Spleen (tissue), 7 donors: ENCODE measurements around the gene RANBP17.

Source experiments
- POLR2A ChIP-seq, 3 donors: fragments of 450-650 bp; IDR thresholded peaks; one replicate each; pipeline ENCODE4 v1.5.1; 2017; ENCODE audit warnings: antibody characterized with exemption in 3 of 3, mild to moderate bottlenecking in 1 of 3
- TF ChIP-seq, protein P1 (sequence below), 11 experiments: fragments of 200-600 bp in 7 of 11; fragments of 450-650 bp in 4 of 11; sonication (generic) in 4 of 11; IDR thresholded peaks in 8 of 11; conservative IDR thresholded peaks in 3 of 11; 1 replicate in 7 of 11; 2 replicates in 4 of 11; pipeline versions ENCODE4 v1.4.0 to v1.8.0; 2016 to 2021; ENCODE audit warnings: antibody characterized with exemption in 11 of 11, inconsistent platforms in 4 of 11, mild to moderate bottlenecking in 1 of 11
- donor health status: DM: no; HTN: no; CAD: no; lungs with moderate emphysema.
- donor health status: DM: no; HTN: no; CAD: no.
- donor health status: DM: no; HTN: no; CAD: no.

DNA sequence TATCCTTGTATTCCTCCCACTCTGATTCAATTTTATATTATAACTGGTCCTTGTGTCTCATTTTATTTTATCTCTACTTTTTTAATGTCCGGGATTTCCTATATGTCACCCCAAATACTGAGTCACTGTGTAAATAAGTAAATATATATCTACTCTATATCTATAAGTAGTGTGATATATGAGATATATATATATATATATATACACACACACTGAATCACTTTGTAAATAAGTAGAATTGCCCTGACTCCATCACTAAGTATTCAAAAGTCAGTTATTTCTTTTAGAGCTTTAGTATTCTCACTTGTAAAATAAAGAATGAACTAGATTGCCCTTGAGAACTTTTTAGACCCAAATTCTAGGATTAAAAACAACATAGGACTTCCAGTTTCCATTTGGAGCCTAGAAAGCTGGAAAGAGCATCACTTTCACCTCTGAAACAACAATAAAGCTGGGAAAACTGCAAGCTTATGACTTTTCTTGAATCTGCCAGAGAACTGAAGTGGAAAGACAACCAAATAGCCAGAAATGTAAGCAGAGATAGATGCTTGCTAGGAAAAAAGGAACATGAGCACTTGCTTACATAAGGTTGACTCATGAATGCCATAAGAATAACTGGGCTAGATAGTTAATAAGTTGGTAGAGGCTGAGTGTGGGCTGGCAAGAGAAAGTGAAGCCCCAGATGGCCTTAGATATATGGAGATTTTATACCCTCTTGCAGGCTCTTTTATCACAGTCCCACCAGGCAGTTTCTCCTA lies 276.1 kb downstream of the RANBP17 start:
- TF ChIP-seq, protein P1, sequence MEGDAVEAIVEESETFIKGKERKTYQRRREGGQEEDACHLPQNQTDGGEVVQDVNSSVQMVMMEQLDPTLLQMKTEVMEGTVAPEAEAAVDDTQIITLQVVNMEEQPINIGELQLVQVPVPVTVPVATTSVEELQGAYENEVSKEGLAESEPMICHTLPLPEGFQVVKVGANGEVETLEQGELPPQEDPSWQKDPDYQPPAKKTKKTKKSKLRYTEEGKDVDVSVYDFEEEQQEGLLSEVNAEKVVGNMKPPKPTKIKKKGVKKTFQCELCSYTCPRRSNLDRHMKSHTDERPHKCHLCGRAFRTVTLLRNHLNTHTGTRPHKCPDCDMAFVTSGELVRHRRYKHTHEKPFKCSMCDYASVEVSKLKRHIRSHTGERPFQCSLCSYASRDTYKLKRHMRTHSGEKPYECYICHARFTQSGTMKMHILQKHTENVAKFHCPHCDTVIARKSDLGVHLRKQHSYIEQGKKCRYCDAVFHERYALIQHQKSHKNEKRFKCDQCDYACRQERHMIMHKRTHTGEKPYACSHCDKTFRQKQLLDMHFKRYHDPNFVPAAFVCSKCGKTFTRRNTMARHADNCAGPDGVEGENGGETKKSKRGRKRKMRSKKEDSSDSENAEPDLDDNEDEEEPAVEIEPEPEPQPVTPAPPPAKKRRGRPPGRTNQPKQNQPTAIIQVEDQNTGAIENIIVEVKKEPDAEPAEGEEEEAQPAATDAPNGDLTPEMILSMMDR (IDR thresholded peaks at IDR 0.05 in 8 of 11, conservative IDR thresholded peaks at IDR 0.05 in 3 of 11), result no peak
- no peak for TF ChIP-seq POLR2A (IDR thresholded peaks at IDR 0.05)
